GM19351 (cell line): ENCODE results near the gene DYRK1A.

Source experiments
- ATAC-seq: cut with Tn5 transposase; IDR thresholded peaks from one replicate; pipeline ENCODE4 v1.9.1; 2021; ENCODE audit warnings: mild to moderate bottlenecking, moderate library complexity; ENCODE audit not compliant: unreplicated experiment

The DYRK1A gene

GRCh38 chr21:37563641-37564340 lies 197.2 kb downstream of the DYRK1A start:
- peak; percentile 93 for ATAC-seq

GRCh38 chr21:37564341-37564923 lies 197.9 kb downstream of the DYRK1A start:
- ATAC-seq: peak; percentile 30

DNA sequence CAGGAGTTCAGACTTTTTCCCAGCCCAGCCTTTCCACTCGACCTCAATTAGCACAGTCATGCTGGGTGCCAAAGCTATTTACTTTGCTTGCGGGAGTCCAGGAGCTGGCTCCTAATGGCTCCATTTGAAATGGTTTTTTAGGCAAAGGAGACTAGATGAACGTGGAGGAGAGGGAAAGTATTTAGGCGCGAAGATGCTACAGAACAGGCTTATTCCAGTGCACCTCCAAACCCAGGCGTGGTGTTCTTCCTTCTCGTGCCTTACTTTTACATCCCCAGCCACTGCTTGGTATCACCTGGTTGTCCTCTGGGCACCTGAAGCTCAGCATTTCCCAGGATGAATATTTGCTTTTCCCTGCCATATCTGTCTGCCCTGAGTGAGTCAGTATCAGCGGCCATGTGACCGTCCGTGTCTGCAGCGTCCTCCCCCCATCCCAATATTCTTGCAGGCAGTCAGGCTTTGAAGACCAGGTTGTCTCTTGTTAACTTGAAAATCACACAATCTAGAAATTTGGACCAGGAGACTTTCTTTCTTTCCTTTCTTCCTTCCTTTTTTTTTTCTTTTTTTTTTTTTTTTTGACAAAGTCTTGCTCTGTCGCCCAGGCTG lies 198.5 kb downstream of the DYRK1A start:
- no peak for ATAC-seq

GRCh38 chr21:37565530-37566223 lies 199.1 kb downstream of the DYRK1A start:
- no peak for ATAC-seq

DNA sequence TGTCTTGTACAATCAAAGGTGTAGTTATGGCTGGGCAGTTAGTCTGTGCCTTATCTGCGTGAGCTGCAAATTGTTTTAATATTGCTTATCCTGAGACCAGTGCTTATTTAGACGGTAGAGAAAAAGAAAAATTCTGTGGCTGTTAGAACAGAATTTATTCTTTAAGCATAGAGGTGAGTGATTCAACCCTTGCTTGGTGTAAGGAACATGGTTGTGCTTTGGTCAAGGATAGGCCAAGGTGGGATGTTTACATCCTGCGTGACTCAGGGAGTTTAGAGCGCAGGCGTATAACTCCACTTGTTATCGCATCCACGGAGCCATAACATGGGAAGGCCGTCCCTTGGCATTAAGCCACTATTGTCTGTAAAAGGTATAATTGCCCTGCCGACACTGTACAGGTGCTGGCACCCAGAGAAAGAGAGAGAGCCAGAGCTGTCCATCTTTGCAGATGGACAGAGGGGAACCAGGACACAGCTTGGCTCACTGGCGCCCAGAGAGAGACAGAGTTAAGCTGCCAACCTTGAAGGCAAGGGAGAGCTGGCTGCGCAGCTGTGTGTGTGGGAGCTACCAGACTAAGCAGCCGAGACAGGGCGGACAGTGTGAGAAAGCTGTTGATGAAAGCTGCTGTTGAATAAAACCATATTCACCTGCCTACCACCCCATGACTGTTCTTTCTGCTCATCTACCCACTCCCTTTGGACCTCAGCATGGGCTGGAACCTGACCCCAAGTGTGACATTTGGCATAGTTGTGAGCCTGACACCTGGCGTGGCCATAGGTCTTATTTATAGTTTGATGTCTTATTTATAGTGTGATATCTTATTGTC lies 200.4 kb downstream of the DYRK1A start:
- ATAC-seq: no peak

GRCh38 chr21:37568415-37568814 lies 201.8 kb downstream of the DYRK1A start:
- no peak for ATAC-seq

- ATAC-seq: no peak
Measured at GRCh38 chr21:37568916-37569315, 202.3 kb downstream of the DYRK1A start.

DNA sequence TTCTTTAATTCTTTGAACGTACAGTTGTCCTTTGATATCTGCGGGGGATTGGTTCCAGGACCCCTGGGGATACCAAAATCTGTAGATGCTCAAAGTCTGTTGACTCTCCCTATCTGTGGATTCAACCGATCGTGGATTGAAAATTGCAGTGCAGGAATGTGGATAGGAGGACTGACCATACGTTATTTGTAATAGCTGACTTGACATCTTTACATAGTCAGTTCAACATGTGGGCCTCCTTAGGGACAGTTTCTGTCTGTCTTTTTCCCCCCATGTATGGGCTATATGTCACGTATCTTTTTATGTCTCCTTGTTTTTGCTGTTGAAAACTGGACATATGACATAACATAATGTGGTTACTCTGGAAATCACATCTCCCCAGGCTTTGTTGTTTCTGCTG lies 204.9 kb downstream of the DYRK1A start:
- ATAC-seq: no peak

DNA sequence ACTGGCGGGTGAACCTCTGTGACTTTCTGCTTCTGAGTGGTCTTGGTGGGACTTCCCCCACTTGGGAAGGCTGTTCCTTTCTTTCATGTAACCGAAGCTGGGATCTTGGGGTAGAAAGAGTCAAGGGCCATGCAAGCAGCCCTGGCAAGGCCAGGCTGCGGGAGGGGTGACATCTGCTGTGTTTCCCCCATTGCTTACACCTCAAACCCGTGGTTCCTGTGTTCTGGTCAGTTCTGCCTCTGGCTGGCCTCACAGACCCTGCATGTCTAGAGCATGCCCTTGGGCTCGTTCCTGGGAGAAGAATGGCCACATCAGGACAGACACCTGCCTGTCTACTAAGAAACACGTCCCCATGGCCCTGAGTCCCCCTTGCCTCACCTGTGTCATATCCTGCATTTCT lies 207.7 kb downstream of the DYRK1A start:
- ATAC-seq: no peak

DNA sequence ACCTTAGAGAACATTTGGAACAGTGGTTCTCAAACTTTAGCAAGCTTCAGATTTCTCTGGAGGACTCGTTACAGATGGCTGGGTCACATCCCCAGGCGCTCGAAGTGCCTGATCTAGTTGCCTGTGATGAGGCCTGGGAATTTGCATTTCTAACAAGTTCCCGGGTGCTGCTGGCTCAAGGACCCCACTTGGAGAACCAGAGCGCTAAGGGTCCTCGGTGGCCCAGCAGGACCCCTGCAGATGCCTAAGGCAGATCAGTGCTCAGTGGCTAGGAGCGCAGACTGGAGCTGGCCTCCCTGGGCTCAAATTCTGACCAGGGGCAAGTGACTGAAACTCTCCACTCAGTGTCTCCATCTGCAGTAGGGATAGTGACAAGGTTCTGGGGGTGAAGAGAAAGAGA lies 208.2 kb downstream of the DYRK1A start:
- no peak for ATAC-seq

DNA sequence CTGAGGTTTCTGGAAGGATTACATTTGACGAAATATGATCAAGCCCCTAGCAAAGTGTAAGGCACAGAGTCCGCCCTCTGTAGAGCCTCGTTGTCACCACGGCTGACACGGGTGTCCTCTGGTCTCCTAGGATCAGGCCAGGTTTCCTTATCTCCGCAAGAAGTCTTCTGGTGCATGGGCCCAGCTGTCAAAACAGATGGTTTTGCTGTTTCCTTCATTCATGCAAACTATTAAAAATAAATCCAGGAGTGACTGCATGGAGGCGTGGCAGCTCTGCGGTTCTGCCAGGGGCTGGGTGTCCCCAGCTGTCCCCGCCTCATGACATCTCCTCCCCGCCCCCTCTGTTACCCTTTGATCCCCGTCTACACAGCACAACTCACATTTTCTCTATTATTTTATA lies 209.0 kb downstream of the DYRK1A start:
- ATAC-seq: no peak
